Measurements from ENCODE around the gene CTTN. TPM values are rescaled to one million over a fixed set of nuclear protein-coding genes. Genes with fewer than 3 reads are reported as not detected.

CTTN gene
- total and polyA plus RNA-seq, 2 of the 8 experiments (the other 6 are each of a cell fraction or from before 2014, with no cell fraction given), result 84.6 to 216 TPM

- Histone ChIP-seq H2BK20ac (ENCODE audit: low read length) (no peak overlapping the region), H3K4me3 (ENCODE audit: extremely low read depth in 1 of 4, insufficient read depth in 2 of 4, low read depth in 3 of 4, low read length in 4 of 4) (no peak overlapping the region), H4K8ac (ENCODE audit: extremely low read depth, insufficient read depth, low read length) (no peak overlapping the region), H2BK5ac (ENCODE audit: low read depth, low read length) (no peak overlapping the region; the same call in 1 of the 2 replicates), H2BK15ac (ENCODE audit: low read length) (no peak overlapping the region), H3K27me3 (replicated peaks in 1 of 4; ENCODE audit: control insufficient read depth in 3 of 4, extremely low read depth in 1 of 4, insufficient read depth in 3 of 4, low read length in 3 of 4) (no peaks in the 10 kb centered on the region), H2AK5ac (ENCODE audit: low read depth, low read length) (no peak overlapping the region), H3K56ac (replicated peaks; ENCODE audit: insufficient read length, low read depth, low read length) (no peak overlapping the region), H3K23me2 (ENCODE audit: low read depth, low read length) (no peaks in the 10 kb centered on the region), H2BK12ac (ENCODE audit: low read depth, low read length) (no peak overlapping the region), H3K4me1 (replicated peaks in 1 of 4; ENCODE audit: control insufficient read depth in 3 of 4, insufficient read depth in 4 of 4, low read length in 3 of 4) (peaks cover 0 to 4% (median under 1%) of the 10 kb centered on the region in 4 experiments; a peak in 2 of 7 replicates), H3K27ac (ENCODE audit: low read depth, low read length) (no peak overlapping the region), H2BK120ac (replicated peaks; ENCODE audit: low read depth, low read length) (no peak overlapping the region), H3K79me1 (ENCODE audit: low read depth, low read length) (no peaks in the 10 kb centered on the region; the same call in none of the 2 replicates), H4K91ac (replicated peaks; ENCODE audit: insufficient read length, low read length) (no peak overlapping the region), H4K5ac (ENCODE audit: insufficient read length, low read depth, low read length) (no peak overlapping the region), H3K36me3 (ENCODE audit: control insufficient read depth in 2 of 4, insufficient read depth in 4 of 4, low read length in 3 of 4) (peaks cover 19 to 82% (median 73%) of the 10 kb centered on the region in 4 experiments), H3K4ac (replicated peaks; ENCODE audit: insufficient read length, low read depth, low read length) (no peak overlapping the region), H3K79me2 (ENCODE audit: control insufficient read depth in 1 of 2, insufficient read depth in 2 of 2, low read length in 2 of 2) (no peaks in the 10 kb centered on the region; a peak in 1 of 4 replicates), H4K20me1 (replicated peaks in 1 of 2; ENCODE audit: control insufficient read depth in 1 of 2, insufficient read depth in 2 of 2, low read length in 2 of 2) (peaks cover 11 to 37% of the 10 kb centered on the region in 2 experiments), H3K18ac (ENCODE audit: extremely low read depth, low read length) (no peak overlapping the region), H3K23ac (ENCODE audit: insufficient read length) (no peak overlapping the region), H3K9ac (replicated peaks in 1 of 4; ENCODE audit: extremely low read depth in 1 of 4, low read depth in 3 of 4, low read length in 3 of 4) (no peak overlapping the region), H3K9me3 (ENCODE audit: insufficient read depth in 2 of 2, low read depth in 1 of 2, low read length in 1 of 2) (no peaks in the 10 kb centered on the region), H3K14ac (ENCODE audit: insufficient read length) (no peak overlapping the region), H3K4me2 (ENCODE audit: insufficient read depth in 1 of 2, low read depth in 2 of 2, low read length in 2 of 2) (no peak overlapping the region), H2AFZ (ENCODE audit: low read length) (no peak overlapping the region)
- DNase-seq (ENCODE audit: low read depth in 1 of 2, low spot score in 2 of 2), result no peak
- TF ChIP-seq SIX5 (IDR thresholded peaks at IDR 0.05; ENCODE audit: low read depth, low read length) (no peak), SIN3A (conservative IDR thresholded peaks at IDR 0.05 in 1 of 2, IDR thresholded peaks at IDR 0.05 in 1 of 2; ENCODE audit: low read depth in 1 of 2, low read length in 2 of 2) (no peak), ATF3 (IDR thresholded peaks at IDR 0.05; ENCODE audit: insufficient read depth, low read depth, low read length) (no peak), POLR2AphosphoS5 (IDR thresholded peaks at IDR 0.05; ENCODE audit: low read depth, low read length) (no peak), BACH1 (IDR thresholded peaks at IDR 0.05; ENCODE audit: low read length) (no peak), USF2 (IDR thresholded peaks at IDR 0.05; ENCODE audit: low read length) (no peak), POU5F1 (IDR thresholded peaks at IDR 0.05; ENCODE audit: low read depth, low read length) (no peak), RBBP5 (IDR thresholded peaks at IDR 0.05; ENCODE audit: borderline replicate concordance, low read depth, low read length) (no peak), RXRA (IDR thresholded peaks at IDR 0.05; ENCODE audit: insufficient read depth, low read depth, low read length) (no peak), YY1 (IDR thresholded peaks at IDR 0.05; ENCODE audit: low read depth, low read length) (no peak), NRF1 (IDR thresholded peaks at IDR 0.05; ENCODE audit: low read depth, low read length) (no peak), MAFK (IDR thresholded peaks at IDR 0.05; ENCODE audit: low read depth, low read length) (no peak)
- WGBS, 2 experiments (ENCODE audit: extremely low coverage in 1 of 2, insufficient coverage in 1 of 2, insufficient read length in 1 of 2, insufficient replicate concordance in 2 of 2, low coverage in 1 of 2, low lambda C conversion rate in 2 of 2, missing lambda C conversion rate in 1 of 2), result 89% methylated on average over 8 of the region's 8 CpGs; no CpG with 5 or more reads in 1 of the 2 experiments
- ChIA-PET POLR2A (ENCODE audit: partially characterized antibody) (interaction anchor here (0.8 to 1.0 kb wide), 2 partner anchors 14 to 16 kb away, joined by 3 to 4 read pairs; no protein-coding TSS in a partner anchor), CTCF (ENCODE audit: partially characterized antibody) (interaction anchor here (1.3 kb wide), 2 partner anchors 20 to 24 kb away, joined by 3 read pairs; no protein-coding TSS in a partner anchor)
- FAIRE-seq, result no peak
These were observed 31.0 kb downstream of the CTTN start for GRCh38 chr11:70429428-70429705.

Data from H1 (cell line).